ENCODE results near the gene RNF217.

The RNF217 gene

GRCh38 chr6:124987999-124988591 is 25.9 kb downstream of the RNF217 start:
- in situ Hi-C loops (cut with HindIII; ENCODE audit: low sequenced_read_pairs), result no loop called here

- in situ Hi-C loops (cut with HindIII; ENCODE audit: low sequenced_read_pairs), result no loop called here
Measured at GRCh38 chr6:124989136-124989983, 27.1 kb downstream of the RNF217 start.

- in situ Hi-C loops (cut with HindIII; ENCODE audit: low sequenced_read_pairs), result no loop called here
Measured at GRCh38 chr6:124990988-124991387, 28.8 kb downstream of the RNF217 start.

GRCh38 chr6:124991764-124992295 is 29.6 kb downstream of the RNF217 start:
- in situ Hi-C loops (cut with HindIII; ENCODE audit: low sequenced_read_pairs), result no loop called here

- in situ Hi-C loops (cut with HindIII; ENCODE audit: low sequenced_read_pairs), result no loop called here
Measured at GRCh38 chr6:124993327-124993726, 31.1 kb downstream of the RNF217 start.

GRCh38 chr6:124994648-124995047 is 32.4 kb downstream of the RNF217 start:
- in situ Hi-C loops (cut with HindIII; ENCODE audit: low sequenced_read_pairs), result no loop called here

GRCh38 chr6:124995131-124995530 is 32.9 kb downstream of the RNF217 start:
- in situ Hi-C loops (cut with HindIII; ENCODE audit: low sequenced_read_pairs), result no loop called here

GRCh38 chr6:124995645-124996325 is 33.5 kb downstream of the RNF217 start:
- in situ Hi-C loops (cut with HindIII; ENCODE audit: low sequenced_read_pairs), result no loop called here

- in situ Hi-C loops (cut with HindIII; ENCODE audit: low sequenced_read_pairs), result no loop called here
Measured at GRCh38 chr6:124996411-124996810, 34.2 kb downstream of the RNF217 start.

- in situ Hi-C loops (cut with HindIII; ENCODE audit: low sequenced_read_pairs), result no loop called here
Measured at GRCh38 chr6:124997196-124997875, 35.1 kb downstream of the RNF217 start.

GRCh38 chr6:124999105-124999764 is 37.0 kb downstream of the RNF217 start:
- in situ Hi-C loops (cut with HindIII; ENCODE audit: low sequenced_read_pairs), result no loop called here

GRCh38 chr6:125001684-125002405 is 39.6 kb downstream of the RNF217 start:
- in situ Hi-C loops (cut with HindIII; ENCODE audit: low sequenced_read_pairs), result no loop called here

GRCh38 chr6:125002406-125002741 is 40.1 kb downstream of the RNF217 start:
- in situ Hi-C loops (cut with HindIII; ENCODE audit: low sequenced_read_pairs), result no loop called here

GRCh38 chr6:125003070-125003469 is 40.8 kb downstream of the RNF217 start:
- in situ Hi-C loops (cut with HindIII; ENCODE audit: low sequenced_read_pairs), result no loop called here

GRCh38 chr6:125004198-125004597 is 42.0 kb downstream of the RNF217 start:
- in situ Hi-C loops (cut with HindIII; ENCODE audit: low sequenced_read_pairs), result no loop called here

GRCh38 chr6:125004797-125005595 is 42.8 kb downstream of the RNF217 start:
- in situ Hi-C loops (cut with HindIII; ENCODE audit: low sequenced_read_pairs), result no loop called here

GRCh38 chr6:125008261-125008703 is 46.0 kb downstream of the RNF217 start:
- in situ Hi-C loops (cut with HindIII; ENCODE audit: low sequenced_read_pairs), result no loop called here

GRCh38 chr6:125008957-125009356 is 46.7 kb downstream of the RNF217 start:
- in situ Hi-C loops (cut with HindIII; ENCODE audit: low sequenced_read_pairs), result no loop called here

GRCh38 chr6:125009578-125009977 is 47.3 kb downstream of the RNF217 start:
- in situ Hi-C loops (cut with HindIII; ENCODE audit: low sequenced_read_pairs), result no loop called here

Data from DLD1 (cell line).